ENCODE measurements around the gene CSNK1G3.
"Not testable (repeated sequence)": the region's sequence is repeated elsewhere in the genome, so short reads cannot be mapped to it uniquely, and the experiment has no call there.

Gene CSNK1G3

GRCh38 chr5:123511648-123512605 is at the start of gene CSNK1G3:
TSS of gene CSNK1G3 (plus strand) at chr5:123512177. CDS start at chr5:123545664, 33,487 bp downstream.
- POLR2A ChIA-PET = interaction anchor here (0.6 to 1.3 kb wide), 6 partner anchors 11 to 1089 kb away, joined by 3 to 6 read pairs (median 4); partner anchors contain the start of gene CEP120
- H3K4me3 ChIP-seq (ENCODE audit: low read depth, low read length) = peak within 1 kb of the TSS; percentile 85
- no peak for TF ChIP-seq CTCF (IDR thresholded peaks at IDR 0.05; ENCODE audit: insufficient read depth, low read length, missing control alignments)
- DNase-seq (ENCODE audit: low read depth, low spot score) = peak; percentile 79
- CTCF ChIA-PET = no interaction called here

DNA sequence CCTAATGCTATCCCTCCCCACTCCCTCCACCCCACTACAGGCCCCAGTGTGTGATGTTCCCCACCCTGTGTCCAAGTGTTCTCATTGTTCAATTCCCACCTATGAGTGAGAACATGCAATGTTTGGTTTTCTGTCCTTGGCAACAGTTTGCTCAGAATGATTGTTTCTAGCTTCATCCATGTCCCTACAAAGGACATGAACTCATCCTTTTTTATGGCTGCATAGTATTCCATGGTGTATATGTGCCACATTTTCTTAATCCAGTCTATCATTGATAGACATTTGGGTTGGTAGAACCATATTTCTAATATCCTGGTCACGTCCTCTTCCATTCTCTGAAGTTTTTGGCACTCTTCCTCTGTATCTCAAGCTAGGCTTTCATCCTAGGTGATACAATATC is 45.1 kb upstream of the CSNK1G3 start:
- POLR2A ChIA-PET; CTCF ChIA-PET; DNase-seq (ENCODE audit: low read depth, low spot score); H3K4me3 ChIP-seq (ENCODE audit: low read depth, low read length): not testable (repeated sequence)

- DNase-seq (ENCODE audit: low read depth, low spot score) = no peak
- CTCF ChIA-PET = no interaction called here
- no peak overlapping the region for H3K4me3 ChIP-seq (ENCODE audit: low read depth, low read length)
- POLR2A ChIA-PET = no interaction called here
- no peak for TF ChIP-seq CTCF (IDR thresholded peaks at IDR 0.05; ENCODE audit: insufficient read depth, low read length, missing control alignments)
These were observed 40.6 kb upstream of the CSNK1G3 start for GRCh38 chr5:123471385-123471784.

GRCh38 chr5:123472150-123472924 is 39.6 kb upstream of the CSNK1G3 start:
- CTCF ChIA-PET = interaction anchor here (1.5 kb wide), 1 partner anchor 20 kb away, joined by 3 read pairs; no protein-coding TSS in a partner anchor
- H3K4me3 ChIP-seq (ENCODE audit: low read depth, low read length) = no peak overlapping the region
- no peak for TF ChIP-seq CTCF (IDR thresholded peaks at IDR 0.05; ENCODE audit: insufficient read depth, low read length, missing control alignments)
- POLR2A ChIA-PET = interaction anchor here (1.0 kb wide), 1 partner anchor 23 kb away, joined by 3 read pairs; no protein-coding TSS in a partner anchor
- DNase-seq (ENCODE audit: low read depth, low spot score) = no peak

- ChIA-PET CTCF (no interaction called here), POLR2A (no interaction called here)
- H3K4me3 ChIP-seq (ENCODE audit: low read depth, low read length) = no peak overlapping the region
- TF ChIP-seq CTCF (IDR thresholded peaks at IDR 0.05; ENCODE audit: insufficient read depth, low read length, missing control alignments) = no peak
- DNase-seq (ENCODE audit: low read depth, low spot score) = no peak
These were observed 37.7 kb upstream of the CSNK1G3 start for GRCh38 chr5:123474228-123474627.

GRCh38 chr5:123476731-123477130 is 35.2 kb upstream of the CSNK1G3 start:
- POLR2A ChIA-PET = no interaction called here
- CTCF ChIA-PET = no interaction called here
- H3K4me3 ChIP-seq (ENCODE audit: low read depth, low read length) = no peak overlapping the region
- no peak for TF ChIP-seq CTCF (IDR thresholded peaks at IDR 0.05; ENCODE audit: insufficient read depth, low read length, missing control alignments)
- DNase-seq (ENCODE audit: low read depth, low spot score) = no peak
